DOHH2 (cell line): ENCODE data around the gene ALKBH8.

Experiments used
- EZH2phosphoT487 ChIP-seq: fragments of 200-600 bp; sonication (generic); IDR thresholded peaks from 2 replicates; pipeline ENCODE4 v1.6.1; 2017; ENCODE audit warnings: borderline replicate concordance, mild to moderate bottlenecking, antibody characterized with exemption, low read length, moderate library complexity, mixed read lengths
- TF ChIP-seq, protein P1 (sequence below): fragments of 200-600 bp; sonication (generic); IDR thresholded peaks from one replicate; pipeline ENCODE4 v1.5.1; 2014; ENCODE audit warnings: antibody characterized with exemption, mild to moderate bottlenecking, low read depth, low read length; ENCODE audit not compliant: poor library complexity, severe bottlenecking

DNA sequence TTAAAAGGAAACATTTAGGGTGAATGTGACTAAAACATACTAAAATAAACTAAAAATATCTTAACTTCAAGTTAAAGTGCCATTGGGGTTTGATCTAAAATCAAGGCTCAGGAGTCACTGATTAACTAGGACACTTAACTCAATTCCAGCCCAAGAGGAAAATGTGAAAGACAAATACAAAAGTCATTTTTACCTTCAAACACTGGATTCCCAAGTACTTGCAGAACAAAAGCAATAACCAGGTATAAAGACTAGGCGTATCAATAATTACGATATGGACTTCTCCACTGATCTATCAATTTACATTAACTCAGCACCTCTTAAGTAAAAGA lies 15.6 kb downstream of the ALKBH8 start:
- TF ChIP-seq, protein P1, sequence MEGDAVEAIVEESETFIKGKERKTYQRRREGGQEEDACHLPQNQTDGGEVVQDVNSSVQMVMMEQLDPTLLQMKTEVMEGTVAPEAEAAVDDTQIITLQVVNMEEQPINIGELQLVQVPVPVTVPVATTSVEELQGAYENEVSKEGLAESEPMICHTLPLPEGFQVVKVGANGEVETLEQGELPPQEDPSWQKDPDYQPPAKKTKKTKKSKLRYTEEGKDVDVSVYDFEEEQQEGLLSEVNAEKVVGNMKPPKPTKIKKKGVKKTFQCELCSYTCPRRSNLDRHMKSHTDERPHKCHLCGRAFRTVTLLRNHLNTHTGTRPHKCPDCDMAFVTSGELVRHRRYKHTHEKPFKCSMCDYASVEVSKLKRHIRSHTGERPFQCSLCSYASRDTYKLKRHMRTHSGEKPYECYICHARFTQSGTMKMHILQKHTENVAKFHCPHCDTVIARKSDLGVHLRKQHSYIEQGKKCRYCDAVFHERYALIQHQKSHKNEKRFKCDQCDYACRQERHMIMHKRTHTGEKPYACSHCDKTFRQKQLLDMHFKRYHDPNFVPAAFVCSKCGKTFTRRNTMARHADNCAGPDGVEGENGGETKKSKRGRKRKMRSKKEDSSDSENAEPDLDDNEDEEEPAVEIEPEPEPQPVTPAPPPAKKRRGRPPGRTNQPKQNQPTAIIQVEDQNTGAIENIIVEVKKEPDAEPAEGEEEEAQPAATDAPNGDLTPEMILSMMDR: no peak
- TF ChIP-seq EZH2phosphoT487: no peak
